Activated gamma-delta T cell (primary cell): ENCODE data around the gene NUB1.

Experiments
- DNase-seq: peaks from one replicate; lab custom pipeline; 2025; lab: John Stamatoyannopoulos, UW

The NUB1 gene

DNA sequence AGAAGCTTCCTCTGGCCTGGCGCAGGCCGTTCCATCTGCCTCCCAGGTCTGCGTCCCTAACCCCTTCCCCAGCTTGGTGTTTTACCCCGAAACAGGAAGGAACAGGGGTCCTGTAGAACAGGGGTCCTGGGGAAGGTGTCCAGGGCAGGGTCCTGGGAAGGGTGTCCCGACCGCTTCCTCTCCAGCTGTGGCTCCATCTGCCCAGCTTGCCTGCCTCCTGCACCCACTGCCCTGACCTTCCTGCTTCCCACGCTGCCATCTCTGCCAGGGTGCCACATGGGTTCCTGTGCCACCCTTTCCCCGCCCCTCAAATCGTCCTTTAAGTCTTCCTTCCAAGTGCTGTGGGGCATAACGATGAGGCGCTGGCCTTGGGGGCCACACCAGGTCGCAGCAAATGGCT, 35.8 kb downstream of the NUB1 start:
- DNase-seq: no peak

DNA sequence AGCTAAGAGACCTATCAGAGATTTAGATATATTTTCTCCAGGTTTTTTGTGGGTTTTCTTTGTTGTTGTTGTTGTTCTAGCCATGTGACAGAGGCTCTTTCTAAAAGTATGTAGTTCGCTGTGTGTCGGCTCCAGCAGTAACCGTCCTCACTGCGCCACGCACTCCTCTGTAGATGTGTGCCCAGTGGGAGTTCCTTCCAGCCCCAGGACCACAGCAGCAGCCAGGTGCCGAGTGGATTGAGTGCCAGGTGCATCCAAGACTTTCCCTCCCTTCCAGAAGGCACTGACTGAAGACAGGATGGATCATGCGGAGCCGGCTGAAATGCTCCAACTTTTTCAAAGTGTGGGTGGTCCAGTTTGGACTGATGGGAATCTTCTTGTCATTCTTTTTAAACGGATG, 36.4 kb downstream of the NUB1 start:
- no peak for DNase-seq

DNA sequence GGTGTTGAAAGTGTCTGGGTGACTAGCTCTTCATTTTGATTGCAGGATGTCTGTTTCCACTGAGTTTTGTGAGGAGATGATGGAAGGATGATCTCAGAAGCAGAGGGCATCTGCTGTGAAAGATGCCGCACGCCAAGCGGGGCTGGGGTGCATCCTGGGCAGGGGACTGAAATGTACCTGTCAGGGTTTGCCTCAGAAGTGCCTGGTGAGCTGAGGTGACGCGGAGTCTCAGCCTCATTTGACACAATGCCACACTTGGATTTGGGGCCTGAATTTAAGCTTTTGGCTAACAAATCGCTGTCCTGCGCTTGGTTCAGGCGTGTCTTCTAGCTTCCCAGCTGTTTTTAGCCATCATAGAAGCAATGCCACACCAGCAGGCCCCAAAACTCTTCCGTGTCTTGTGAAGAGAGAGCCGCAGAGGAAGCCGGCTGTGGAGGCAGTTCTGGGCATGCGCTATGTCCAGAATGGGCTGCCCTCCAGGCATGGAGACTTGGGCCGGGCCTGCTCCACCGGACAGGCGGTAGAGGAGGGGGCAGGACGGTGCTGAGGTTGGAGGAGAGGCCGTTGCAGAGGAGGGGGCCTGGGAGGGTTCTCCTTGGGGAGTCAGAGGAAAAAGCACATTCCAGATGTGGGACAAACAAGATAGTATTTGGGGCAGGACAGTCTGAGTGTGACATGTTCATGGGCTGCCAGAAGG, 37.0 kb downstream of the NUB1 start:
- no peak for DNase-seq

DNA sequence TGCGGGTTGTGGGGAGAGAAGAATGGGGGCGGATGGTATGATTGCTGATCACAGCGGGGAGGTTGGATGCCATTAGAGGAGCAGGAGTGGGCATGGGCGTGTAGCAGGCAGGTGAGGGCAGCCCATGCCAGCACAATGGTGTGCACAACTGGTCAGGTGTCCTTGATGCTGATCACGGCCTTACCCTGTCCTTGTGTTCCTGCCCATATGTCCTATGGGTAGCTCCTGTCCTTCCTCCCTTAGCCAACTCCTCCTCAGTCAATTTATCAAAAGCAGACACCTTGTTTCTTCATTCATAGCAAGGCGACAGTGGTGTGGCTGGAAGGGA, 37.5 kb downstream of the NUB1 start:
- no peak for DNase-seq

DNA sequence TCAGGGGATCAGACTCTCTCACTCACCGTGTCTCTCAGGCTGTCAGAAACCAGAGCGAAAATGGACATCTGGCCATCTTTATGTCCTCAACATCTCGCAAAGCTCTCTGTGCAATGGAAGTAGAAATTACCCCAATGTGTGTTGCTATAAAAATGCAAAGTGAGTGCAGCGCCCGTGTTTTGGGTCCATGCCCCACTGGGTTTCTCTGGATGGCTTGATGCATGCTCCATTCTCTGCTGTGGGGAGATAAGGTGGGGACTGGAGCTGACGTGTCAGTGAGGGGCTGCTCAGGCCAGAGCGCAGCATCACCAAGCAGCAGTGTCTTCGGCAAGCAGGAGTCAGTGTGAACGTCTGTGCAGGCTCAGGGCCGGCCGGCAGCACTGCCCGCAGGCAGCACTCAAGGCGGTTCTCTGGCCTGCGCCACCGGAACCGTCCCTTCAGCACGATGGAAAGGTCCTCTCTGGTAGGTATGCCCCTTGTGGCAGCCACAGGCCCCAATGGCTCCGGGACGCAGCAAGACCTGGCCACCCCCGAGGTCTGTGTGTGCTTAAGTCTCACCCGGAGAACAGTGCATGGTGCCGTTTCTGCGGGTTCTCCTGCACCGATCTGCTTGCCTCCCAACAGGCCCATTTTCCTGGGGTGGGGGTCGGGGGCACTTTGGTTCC, 38.1 kb downstream of the NUB1 start:
- no peak for DNase-seq

DNA sequence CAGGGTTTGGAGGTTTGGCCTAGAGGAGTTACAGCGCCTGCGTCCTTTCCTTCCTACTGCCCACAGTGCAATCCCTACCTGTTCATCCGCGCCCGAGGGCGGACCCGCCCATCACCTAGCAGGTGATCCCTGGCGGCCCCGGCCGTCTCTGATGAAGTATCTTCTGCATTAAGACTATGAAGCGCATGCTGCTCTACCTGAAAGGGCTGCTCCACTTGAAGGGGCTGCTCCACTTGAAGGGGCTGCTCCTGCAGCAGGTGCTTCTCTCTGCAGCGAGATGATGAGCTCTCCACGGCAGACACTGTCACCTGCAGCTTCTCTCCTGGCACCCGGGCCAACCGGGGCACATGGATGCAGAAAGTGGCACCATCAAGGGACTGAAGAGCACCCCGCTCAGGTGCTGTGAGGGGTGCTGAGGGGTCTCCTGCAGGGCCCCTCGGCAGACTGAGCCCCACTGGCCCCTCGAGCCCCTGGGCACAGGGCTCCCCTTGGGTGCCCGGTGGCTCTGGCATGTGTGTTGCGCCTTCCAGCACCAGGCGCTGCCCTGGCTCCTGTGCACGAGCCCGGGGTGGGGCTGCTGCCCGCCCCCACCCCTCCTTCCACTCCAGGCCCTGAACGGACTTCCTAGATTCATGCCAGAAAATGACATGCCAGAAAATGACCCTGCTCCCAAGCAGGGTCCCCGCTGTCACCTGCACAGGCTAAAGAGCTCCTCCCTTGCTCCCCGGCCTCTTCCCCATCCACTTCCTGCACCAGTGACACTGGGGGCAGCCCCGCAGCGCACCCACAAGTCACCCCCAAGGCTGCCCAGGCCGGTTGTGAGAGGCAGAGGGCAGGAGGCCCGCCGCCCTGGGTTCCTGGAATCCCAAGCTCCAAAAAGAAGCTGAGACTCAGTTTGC, 38.8 kb downstream of the NUB1 start:
- DNase-seq: no peak

DNA sequence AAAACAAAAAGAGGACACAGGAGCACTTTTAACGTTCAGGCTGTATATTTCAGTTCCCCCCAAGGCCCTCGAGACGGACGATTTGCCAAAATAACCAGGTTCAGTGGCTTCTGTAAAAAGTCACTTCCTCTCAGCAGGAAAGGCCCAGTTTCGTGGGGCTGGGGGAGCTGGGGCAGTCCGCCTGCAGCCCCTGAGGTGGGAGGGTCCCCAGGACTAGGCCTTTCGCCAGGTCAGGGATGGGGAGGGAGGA, 39.4 kb downstream of the NUB1 start:
- no peak for DNase-seq

DNA sequence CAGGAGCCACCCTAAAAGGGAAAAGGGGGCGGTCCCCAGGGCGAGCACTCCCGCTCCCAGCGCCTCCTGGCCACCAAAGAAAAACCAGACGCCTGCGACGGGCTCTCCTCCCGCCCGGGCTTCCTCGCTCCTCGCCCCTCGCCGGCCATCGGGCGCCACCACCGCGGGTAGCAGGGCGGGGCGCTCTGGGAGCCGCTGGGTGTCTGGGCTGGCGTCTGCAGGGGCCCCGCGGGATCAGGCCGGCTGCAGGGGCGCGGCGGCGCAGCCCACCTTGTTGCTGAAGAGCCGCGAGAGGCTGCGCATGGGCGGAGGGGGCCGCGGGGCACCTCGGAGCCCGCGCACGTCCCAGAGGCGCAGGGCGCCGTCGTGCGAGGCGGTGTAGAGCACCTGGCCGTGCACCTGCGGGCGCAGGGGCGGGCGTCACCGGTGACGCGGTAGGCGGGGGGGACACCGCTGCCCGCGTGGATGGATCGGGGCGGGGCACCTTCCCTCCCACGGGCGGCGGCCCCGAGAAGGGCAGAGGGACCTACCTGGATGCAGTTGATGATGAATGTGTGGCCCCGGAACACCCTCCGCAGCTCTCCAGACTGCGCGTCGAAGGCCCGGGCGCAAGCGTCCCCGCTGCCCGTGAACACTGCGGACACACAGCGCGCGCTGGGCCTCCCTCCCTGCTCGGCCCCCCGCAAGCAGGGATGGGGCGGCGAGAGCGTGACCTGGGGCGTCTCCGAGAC, 39.9 kb downstream of the NUB1 start:
- DNase-seq: peak; percentile 41

DNA sequence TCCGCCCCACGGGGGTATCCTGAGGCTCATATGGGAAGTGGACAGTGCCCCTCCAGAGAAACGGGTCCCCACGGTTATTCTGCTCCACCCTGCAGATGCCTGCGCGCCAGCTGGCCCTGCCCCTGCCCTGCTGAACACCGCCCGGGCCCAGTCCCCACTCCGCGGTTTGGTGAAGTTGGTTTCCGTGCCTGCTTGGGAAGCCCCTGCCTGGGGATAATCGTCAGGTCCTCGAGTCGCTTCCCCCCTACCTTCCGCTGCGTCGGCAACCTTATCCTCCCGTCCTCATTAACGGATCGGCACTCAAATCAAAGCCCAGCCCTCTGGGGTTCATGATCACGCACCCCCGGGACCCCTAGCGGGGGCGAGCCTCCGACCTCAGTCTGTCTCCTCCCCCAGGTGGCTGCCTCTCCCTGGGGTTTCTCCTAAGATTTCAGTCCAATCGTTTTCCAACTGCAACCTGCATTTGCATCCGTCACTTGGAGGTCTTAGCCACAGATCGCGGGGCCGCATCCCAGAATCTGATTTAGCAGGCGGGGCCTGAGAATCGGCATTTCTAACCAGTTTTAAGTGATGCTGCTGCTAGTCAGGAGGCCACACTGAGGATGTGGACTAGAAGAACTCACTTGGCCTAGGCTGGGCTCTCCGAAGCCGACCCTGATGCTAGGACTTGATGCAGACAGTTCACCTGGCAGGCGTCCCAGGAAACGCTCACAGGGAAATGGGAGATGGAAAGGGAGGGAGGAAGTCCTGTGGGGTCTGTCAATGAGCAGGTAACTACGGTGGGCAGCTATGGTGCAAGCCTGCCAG, 40.7 kb downstream of the NUB1 start:
- no peak for DNase-seq

DNA sequence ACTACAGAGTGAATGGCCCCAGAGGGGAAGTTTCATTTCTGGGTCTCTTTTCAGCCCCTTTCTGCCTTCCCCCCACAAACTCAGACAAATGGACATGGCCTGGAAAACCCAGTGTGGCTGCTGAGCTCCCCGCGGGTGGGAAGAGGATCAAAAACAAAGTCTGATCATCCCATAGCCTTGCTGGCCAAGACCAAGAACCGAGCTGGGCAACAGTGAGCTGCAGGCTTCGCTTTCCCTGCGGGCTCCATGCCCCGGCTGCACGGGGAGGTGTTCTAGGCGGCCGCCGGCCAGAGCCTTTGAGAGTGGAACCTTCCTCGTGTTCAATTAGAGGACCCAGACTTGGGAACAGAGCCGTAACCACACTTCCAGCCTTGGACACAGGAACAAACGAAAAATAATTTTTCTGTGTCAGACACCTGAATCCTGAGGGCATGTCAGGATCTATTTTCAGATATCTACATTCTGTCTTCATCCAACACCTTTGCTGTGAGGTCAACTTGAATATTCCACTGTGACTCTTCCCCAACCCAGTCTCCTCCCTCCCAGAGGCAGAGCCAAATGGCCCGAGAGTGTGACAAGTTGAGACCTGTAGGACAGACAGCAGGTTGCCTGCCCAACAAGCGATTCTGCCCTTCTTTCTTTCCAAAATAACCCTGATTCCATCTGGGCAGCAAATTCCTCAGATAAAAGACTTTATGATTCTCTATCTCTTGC, 42.2 kb downstream of the NUB1 start:
- DNase-seq: no peak

DNA sequence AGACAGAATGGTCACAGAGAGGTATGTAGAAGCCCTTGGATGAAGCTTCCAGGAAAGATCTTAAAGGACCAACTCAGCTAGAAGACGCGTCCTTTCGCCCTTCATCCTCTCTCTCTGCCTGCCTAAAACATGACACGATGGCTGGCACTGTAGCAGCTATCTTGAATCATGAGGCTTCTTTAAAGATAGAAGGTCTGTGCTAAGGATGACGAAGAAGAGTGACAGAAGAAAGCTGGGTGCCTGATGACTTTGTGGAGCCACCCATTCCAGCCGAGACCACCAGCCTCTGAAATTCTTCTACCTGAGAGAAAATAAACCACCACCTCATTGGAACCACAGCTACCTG, 42.7 kb downstream of the NUB1 start:
- no peak for DNase-seq

DNA sequence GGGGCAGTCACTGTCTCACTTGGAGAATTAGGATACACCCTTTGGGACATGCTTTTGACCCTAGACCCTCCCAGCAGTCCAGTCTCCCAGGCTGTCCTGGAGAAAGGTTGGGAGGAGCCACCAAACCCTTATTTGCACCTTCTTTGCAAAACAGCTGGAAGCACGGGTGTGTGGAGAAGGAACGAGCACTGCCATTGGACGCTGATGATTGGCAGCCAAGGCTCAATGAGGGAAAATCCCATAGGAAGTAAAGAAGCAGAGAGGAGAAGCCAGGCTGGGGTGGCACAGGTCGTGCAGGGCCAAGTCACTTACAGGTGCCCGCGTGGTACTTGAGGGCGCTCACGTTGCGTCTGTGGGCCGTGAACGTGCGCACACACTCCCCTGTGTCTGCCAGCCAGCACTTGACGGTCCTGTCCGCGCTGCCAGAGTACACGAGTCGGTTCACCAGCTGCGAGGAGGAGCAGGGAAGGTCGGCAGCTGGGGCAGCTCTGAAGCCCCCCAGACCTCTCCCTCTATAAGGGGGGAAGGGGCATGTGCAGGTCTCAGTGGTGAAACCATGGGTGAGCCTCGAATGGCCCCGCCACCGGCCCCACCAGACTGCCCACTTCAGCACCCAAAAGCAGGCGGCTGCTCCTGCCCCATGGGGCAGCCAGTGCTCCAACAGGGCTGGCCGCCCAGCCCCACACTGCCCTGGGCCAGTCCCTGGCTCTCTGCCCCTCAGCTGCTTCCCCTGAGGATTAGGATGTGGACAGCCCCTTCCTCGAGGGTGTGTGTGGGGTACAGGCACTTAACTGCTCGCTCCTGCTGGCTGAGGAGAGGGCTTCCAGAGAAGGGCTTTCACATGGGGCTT, 43.4 kb downstream of the NUB1 start:
- no peak for DNase-seq

DNA sequence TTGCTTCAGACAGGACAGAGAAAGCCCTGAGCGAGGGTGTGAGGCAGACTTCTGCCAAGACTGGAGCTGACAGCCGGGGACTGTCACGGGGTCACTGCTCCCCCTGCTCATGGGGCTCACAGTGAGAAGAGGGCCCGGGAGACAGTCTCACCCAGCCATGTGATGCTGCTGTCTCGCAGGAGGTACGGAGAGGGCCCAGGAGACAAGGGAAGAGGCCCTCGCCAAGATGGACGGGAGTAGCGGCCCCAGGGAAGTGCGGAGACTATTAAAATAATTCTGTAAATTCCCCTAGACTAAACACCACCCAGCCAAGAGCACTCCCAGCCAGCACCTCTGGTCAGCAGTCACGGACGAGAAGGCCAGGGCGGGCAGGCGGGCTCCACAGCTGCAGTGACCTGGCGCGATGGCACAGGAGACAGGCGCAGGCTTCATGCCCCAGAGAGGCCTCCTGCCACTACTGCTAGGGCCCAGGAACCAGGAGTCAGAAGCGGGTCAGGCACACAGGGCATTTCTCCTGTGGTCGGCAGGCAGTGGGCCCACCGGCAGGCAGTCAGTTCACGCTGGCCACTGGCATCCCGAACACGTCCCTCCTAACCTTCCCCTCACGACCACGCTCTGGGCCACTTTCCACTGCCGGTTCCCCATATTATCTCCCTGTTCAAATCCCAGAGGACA, 44.2 kb downstream of the NUB1 start:
- no peak for DNase-seq

DNA sequence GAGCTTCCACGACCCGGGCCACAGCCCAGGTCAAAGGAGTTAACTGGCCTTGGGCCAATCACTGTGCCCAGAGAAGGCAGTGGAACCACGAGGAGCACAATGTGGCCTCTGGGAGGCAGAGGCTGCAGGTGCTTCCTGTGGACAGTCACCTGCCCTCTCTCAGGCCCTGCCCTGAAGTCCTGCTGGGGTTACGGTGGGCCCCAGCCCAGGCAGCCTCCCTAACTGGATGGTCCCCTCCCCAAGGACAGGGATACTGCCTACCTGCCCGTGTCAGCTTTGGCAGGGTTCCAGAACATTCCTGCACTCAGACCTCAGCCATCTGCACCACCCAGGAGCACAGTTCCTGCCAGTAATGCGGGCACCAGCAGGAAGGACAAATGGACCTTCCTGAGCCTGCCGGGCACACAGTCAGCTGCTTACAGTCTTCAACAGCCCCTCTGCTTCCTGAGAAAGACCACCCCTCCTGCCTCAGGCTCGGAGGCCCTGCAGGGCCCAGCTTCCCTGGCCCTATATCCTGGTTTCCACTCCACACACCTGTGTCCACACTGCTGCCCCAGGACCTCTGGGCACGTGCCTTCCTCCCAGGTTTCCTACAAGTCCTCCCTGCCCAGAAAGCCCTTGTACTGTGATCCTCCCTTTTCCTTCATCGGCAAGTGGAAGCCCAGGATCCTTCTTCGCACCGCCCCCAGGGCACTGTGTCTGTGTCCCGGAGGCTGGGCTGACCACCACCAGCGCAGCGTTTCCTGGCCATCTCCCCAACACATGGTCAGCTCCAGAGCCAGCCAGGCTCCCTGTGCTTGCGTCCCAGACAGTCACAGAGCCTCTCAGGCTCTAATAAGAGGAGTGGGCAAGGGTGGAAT, 44.9 kb downstream of the NUB1 start:
- no peak for DNase-seq

DNA sequence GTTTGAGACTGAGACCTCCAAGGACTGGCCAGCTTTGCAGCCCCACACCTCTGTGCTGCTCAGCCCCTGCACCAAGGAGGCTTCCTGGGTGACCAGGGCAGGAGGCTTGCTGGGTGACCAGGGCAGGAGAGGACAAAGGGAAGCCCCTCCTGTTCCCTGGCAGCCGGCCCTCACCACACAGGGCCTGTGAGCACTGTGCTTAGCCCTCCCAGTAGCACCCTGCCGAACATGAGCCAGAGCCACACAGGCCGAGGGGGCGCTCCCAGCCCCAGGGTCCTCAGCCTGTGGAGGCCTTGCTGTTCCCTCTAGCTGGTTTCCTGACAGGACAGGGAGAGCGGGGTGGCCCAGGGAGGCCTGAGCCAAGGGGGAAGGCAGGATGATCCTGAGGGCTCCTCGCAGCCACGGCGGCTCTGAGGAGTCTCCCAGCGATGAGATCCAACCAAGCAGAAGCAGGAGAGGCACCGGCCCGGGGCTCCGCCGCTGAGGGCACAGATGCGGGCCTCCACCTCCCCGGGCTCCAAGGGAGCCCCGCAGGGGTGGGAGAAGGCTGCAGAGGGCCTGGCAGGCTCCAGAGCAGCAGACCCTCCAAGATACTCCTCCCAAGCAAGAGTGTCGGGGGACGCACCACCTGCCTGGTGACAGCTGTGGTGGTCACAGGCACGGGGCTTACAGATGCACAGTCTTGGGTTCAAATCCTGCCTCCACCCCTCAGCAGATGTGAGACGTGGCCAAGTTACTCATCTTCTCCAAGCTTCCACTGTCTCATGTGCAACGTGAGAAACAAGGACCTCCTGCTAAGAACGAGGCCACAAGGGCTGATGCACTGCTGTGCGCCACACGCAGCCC, 45.8 kb downstream of the NUB1 start:
- no peak for DNase-seq

DNA sequence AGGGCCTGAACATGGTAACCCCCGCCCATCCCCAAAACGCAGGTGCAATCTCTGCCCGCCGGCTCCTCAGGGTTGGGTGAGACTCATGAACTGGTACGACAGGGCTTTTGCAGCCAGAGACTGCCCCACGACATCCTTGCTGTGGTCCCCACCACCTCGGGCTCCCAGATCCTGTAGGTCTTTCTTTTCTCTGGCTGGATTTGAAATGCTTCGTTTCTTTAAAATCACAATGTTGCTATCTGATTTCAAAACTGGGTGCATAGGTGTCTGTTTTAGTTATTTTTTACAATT, 46.3 kb downstream of the NUB1 start:
- DNase-seq: no peak

DNA sequence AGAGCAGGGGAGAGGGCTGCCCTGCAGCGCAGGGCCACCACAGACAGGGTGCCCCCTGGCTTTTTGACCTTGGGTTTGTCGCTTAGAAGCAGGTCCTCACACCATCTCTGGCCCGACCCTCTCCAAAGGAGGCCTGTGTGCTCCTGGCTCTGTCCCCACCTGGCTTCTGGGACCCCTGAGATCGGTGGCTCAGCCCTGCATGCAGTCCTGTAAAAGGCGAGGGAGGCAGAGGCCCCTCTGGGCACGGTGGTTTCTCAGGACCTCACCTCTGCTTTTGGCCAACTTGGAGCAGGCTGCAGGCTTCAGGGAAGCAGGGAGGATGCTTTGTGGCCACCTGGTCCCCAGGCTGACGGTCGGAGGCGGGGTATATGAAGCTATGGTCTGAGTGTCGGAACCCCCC, 46.8 kb downstream of the NUB1 start:
- DNase-seq: no peak
